ENCODE measurements around the gene FOXJ2.
"Not testable (repeated sequence)": the region's sequence is repeated elsewhere in the genome, so short reads cannot be mapped to it uniquely, and the experiment has no call there.

The FOXJ2 gene

GRCh38 chr12:8031017-8031416 lies 1.5 kb upstream of the FOXJ2 start:
- not testable (repeated sequence) for DNase-seq

GRCh38 chr12:8031872-8032241 lies 659 bp upstream of the FOXJ2 start:
- DNase-seq = no peak

GRCh38 chr12:8033153-8034044 lies 883 bp downstream of the FOXJ2 start:
- peak; percentile 69 for DNase-seq

DNA sequence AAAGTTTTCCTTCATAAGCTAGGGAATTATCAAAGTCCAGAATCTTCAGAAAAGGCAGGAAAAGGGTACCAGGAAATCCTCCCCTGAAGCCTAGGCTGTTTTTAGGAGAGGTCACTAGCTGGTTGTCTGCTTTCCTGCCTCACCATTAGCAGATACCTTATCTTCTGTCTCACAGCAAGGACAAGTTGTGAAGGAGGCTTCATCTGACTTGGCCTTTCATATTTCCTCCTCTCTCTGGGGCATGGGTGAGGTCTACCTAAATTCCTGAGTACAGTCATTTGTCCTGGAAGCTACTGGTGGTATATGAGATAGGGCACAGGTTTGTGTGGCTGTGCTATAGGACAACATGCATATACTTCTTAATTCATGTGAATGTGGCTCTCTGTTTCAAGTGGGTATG lies 2.3 kb downstream of the FOXJ2 start:
- DNase-seq = no peak

DNA sequence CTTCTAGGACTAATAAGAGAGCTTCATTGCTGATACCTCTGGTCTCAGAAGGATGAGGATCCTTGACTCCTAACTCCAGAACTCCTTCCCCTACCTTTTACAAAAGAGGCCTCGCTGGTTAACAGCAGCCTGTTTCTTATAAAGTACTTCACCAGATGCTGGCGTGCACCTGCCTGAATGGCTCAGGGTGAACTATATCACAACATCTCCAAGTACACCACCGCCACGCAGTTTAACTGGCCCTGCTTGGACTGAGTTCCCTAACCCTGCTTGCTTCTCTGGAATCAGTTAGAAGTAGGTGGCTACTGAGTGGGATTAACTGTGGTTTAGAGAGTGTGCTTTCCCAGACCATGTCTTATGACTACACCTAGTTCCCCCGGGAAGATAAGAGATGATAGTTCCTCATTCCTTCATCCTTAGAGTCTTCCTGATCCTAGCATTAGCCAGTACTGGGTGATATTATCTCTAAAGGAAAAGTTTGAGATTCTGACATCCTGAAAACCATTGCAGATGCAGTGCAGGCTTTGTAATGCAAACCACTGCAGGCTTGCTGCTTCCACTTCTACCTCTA lies 3.0 kb downstream of the FOXJ2 start:
- DNase-seq = no peak

DNA sequence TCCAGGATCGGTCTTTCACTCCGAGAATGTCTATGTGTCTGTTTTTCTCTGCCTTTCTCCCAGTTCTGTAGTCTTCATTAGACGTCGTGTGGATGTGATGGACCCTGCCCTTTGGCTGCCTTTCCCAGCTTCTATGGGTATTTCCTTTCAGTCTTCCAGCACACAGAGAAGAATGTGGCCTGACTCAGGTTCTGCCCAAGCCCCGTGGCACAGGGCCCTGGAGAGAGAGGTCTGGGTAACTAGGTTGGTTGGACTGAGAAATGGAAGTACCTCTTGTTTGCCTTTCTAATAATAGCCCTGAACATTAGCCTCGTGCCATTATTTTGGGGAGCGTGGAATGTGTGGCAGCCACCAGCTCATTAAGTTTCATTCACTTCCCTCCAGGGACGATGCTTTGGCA lies 3.8 kb downstream of the FOXJ2 start:
- peak; percentile 50 for DNase-seq

GRCh38 chr12:8037046-8037663 lies 4.6 kb downstream of the FOXJ2 start:
- no peak for DNase-seq

DNA sequence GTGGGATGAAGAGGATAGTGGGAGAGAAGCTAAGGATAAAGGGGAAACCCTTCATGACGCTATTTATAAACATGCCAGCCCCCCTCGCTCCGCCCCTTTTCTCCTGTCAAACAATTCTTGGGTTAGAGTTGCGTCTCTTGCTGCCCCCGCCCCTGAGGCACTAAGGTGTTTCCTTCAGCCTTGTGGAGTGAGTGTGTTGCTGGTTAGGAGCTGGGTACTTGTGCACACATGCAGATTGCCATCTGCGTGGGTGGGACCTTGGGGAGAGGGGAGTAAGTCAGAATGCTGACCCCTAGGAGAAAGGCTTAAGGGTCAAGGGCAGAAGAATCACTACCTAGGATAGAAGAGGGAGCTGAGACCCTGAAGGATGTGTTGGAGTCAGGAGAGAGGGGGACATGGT lies 5.4 kb downstream of the FOXJ2 start:
- no peak for DNase-seq

- DNase-seq = peak; percentile 73
Observed at GRCh38 chr12:8038659-8039114, 6.2 kb downstream of the FOXJ2 start.

DNA sequence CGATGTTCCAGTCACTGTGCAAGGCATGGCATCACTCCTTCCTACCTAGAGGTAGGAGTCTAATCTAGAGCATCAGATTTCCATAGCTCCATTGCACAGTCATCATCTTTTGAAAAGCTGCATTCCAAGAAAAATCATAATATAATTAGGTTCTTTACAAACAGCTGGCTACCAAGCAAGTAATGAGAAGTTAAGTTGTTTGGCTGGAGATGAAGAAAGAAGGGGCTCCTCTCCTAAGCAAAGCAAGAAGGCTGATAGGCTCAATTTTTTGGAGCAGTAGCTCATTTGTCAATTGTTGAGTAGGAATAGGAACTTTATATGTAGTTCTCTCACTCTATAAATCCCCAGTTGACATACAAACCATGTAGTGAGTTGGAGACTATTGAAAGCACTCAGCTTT lies 8.3 kb downstream of the FOXJ2 start:
- DNase-seq = no peak

DNA sequence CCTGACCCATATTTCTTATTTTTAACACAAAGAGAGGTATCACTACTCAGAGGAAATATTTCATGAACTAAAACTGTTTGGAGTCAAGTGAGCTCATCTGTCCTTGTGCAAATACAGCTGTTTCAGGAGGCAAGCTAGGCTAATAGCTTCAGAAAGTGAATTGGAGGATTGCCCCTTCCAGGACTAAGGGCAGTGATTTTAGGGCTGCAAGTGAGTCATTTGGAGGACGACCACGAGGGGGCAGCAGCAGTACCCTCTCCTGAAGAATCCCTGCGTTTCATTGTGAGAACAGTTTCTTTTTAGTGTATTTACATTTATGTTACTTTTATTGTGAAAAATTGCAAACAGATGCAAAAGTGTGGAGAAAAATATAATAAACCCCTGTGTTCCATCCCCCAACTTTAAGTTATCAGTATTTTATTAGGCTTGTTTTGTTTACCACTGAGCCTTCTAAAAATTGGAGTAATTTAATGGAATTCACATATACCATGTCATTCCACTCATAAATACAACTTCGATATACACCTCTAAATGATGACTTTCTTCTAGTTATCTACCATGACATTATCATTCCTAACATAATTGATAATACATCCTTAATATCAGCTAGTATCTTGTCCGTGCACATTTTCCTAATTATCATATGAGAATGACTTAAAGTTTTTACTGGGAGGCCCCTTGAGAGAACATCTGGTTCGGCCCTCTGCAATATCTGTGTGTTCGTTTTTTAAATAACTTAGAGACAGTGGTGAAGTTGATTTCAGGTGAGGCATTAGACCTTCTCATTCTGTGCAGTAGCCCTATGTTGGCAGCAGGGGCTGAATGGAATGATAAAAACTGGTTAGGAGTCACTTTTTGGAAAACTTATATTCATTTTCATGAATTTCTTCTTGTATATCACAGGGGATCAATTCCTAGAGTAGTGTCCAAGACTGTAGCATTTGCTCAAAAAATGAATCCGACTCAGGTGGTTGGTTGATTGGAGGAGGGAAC lies 13.7 kb downstream of the FOXJ2 start:
- peak; percentile 85 for DNase-seq

DNA sequence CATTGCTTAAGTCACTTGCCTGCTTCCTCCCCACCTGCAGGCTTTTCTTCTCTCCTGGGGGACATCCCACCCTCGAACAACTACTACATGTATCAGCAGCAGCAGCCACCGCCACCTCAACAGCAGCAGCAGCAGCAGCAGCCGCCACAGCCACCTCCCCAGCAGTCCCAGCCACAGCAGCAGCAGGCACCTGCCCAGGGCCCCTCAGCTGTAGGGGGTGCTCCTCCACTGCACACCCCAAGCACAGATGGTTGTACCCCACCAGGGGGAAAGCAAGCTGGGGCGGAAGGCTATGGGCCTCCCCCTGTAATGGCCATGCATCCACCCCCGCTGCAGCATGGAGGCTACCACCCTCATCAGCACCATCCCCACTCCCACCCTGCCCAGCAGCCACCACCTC lies 15.3 kb downstream of the FOXJ2 start:
- DNase-seq = no peak

DNA sequence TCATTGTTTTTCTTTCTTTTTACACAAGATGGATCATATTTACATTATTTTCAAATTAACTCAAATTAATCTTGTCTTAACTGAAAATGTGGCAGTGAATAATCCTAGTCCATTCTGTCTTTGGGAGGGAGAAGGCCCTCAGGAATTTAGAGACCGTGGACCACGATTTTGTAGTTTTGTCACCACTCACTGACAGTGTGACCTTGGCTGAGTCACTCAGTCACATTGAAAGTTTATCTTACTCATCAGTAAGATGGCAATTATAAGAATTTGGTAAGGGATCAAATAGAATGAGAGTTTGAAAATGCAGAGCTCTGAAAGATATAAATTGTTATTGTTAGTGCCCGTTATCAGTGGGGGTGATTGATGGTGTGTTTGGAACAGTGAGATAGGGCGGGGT lies 16.4 kb downstream of the FOXJ2 start:
- DNase-seq = no peak

GRCh38 chr12:8050600-8051250 lies 18.2 kb downstream of the FOXJ2 start:
- DNase-seq = no peak

DNA sequence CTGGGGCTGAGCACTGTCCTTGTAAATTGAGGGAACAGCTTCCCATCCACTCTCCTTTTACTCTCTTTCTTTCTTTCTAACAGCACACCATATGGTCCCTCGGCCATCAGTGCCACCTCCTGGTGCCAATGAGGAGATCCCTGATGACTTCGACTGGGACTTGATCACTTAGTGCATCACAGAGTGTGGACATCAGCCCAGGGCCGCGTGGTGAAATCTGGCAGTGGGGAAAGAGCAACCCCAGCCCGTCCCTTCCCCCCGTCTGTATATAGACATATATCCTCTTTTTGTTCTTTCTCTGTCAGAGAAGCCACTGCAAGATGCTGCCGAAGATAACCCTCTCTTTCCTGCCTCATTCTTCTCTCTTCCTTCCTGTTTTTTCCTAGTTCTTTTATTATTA lies 20.2 kb downstream of the FOXJ2 start:
- peak; percentile 40 for DNase-seq

GRCh38 chr12:8054816-8055215 lies 22.3 kb downstream of the FOXJ2 start:
- DNase-seq = no peak

DNA sequence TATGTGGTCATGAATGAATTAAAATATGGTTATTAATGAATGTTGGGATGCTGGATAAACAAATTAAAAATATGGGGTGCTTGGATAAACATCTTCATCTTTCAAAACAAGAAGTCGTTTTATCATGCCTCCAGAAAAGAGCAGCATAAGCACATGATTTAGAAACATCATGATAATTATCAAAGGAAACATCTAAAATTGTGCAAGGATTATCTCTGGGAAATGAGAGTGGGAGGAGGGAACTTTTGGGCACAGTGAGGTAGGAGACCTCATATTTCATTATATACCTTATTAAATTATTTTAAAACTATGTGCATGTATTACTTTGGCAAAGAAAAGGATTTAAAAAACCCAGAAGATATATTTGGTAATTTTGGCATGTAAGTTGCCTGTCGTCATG lies 24.8 kb downstream of the FOXJ2 start:
- DNase-seq = no peak

GRCh38 chr12:8057839-8058238 lies 25.3 kb downstream of the FOXJ2 start:
- no peak for DNase-seq

DNA sequence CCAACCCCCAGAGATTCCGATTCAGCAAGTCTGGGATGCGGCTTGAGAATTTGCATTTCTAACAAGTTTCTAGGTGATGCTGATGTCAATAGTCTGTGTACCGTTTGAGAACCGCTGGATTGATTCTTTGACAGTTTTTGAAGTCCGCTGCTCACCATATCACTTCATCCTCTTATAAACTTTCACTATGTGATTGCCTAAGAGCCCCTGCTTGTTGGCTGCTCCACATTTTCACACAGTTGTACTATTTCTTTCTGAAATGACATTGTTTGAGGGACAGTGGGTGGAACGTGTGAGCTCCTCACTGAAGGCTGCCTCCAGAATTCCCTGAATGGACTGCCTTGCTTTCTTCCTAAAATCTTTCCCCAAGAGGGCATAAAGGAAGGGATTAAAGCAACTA lies 26.0 kb downstream of the FOXJ2 start:
- DNase-seq = no peak

GRCh38 chr12:8064131-8064530 lies 31.6 kb downstream of the FOXJ2 start:
- DNase-seq = no peak

DNA sequence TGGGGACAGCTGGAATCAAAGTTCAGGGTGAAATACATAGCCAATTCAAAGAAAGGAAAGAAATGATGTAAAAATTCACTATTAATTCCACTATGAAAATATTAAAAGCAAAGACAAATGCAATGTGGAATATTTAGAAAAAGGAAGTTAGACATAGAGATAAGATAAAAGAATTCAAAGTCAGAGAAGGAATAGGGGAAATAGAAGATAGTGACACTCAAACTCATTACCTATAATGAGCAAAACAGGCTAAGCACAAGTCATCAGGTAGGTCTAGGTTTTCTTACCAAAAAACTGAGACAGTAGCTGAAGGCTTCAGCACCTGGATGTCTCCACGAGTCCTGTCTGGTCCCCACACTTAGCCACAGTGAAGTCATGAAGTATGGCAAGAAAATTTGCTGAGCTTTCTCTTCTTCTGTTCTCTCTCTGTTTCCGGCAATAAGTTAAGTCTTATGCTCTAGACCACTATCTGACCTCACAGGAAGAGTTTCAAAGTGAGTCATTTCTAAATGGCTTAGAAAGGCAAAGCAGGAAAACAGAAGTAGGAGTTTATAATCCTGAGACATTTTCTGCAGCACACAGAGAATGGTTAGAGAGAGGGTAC lies 33.6 kb downstream of the FOXJ2 start, which contains the start of gene C3AR1:
TSS of gene C3AR1 (minus strand) at position 369 of the 604 bp plus-strand sequence. CDS start 6,174 bp downstream, outside the sequence.
- DNase-seq = no peak

GRCh38 chr12:8069582-8069981 lies 37.1 kb downstream of the FOXJ2 start:
- no peak for DNase-seq
